ENCODE measurements around the gene ADIPOR2.
"Not testable (repeated sequence)": the region's sequence is repeated elsewhere in the genome, so short reads cannot be mapped to it uniquely, and the experiment has no call there.

Gene ADIPOR2

DNA sequence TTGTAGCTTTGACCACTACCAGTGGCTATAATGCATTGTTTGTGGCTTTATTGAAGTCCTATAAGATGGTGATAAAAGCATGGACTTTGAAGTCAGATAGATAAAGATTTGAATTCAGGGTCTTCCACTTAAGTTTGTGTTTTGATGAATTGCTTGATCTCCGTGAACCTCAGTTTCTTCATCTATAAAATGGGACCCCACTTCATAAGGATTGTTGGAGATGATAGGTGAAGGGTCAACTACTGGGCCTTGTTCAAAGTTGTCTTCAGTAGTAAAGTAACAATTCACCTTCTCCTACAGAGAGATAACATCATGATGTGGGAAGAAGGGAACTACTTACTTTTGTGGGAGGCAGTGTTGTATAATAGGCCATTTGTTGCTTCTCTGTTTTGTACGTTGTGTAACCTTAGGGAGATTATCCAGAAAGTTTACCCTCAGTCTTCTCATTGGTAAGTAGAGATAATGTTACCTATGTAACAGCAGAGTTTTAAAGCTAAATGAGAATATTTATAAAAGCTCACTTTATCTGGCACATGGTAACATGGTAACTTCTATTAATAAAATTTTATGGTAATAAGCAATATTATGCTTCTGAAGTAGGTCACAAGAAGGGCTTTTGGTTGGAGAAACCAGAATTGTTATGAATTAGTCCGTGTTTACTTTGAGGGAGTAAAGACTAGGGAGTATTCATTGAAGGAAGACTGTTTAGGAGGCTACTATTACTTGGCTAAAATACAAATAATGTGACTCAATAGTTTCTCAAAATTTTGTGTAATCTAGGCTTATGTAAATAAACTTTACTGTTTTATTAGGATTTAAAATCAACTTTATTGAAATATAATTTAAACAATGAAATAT lies 15.1 kb downstream of the ADIPOR2 start:
- no peak for DNase-seq (ENCODE audit: low read depth)
- TF ChIP-seq, protein P1, sequence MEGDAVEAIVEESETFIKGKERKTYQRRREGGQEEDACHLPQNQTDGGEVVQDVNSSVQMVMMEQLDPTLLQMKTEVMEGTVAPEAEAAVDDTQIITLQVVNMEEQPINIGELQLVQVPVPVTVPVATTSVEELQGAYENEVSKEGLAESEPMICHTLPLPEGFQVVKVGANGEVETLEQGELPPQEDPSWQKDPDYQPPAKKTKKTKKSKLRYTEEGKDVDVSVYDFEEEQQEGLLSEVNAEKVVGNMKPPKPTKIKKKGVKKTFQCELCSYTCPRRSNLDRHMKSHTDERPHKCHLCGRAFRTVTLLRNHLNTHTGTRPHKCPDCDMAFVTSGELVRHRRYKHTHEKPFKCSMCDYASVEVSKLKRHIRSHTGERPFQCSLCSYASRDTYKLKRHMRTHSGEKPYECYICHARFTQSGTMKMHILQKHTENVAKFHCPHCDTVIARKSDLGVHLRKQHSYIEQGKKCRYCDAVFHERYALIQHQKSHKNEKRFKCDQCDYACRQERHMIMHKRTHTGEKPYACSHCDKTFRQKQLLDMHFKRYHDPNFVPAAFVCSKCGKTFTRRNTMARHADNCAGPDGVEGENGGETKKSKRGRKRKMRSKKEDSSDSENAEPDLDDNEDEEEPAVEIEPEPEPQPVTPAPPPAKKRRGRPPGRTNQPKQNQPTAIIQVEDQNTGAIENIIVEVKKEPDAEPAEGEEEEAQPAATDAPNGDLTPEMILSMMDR (conservative IDR thresholded peaks at IDR 0.05; ENCODE audit: low read depth, low read length): no peak

DNA sequence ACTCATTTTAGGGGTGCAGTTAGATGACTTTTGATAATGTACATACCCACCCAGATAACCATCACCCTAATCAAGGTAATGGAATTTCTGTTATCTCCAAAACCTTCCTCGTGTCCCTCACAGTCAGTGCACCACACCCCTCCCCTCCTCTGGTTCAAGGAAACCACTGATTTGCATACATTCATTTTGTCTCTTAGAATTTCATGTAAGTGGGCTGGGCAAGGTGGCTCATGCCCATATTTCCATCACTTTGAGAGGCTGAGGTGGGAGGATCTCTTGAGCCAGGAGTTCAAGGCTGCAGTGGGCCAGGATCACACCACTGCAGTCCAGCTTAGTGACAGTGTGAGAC lies 15.7 kb downstream of the ADIPOR2 start:
- no peak overlapping the region for H3K4me3 ChIP-seq (ENCODE audit: low read length)
- TF ChIP-seq, protein P1 (conservative IDR thresholded peaks at IDR 0.05; ENCODE audit: low read depth, low read length): no peak
- no peak for DNase-seq (ENCODE audit: low read depth)

More for the DNA sequence above, 15.1 kb downstream of the ADIPOR2 start:
- no peak overlapping the region for H3K4me3 ChIP-seq (ENCODE audit: low read length)

DNA sequence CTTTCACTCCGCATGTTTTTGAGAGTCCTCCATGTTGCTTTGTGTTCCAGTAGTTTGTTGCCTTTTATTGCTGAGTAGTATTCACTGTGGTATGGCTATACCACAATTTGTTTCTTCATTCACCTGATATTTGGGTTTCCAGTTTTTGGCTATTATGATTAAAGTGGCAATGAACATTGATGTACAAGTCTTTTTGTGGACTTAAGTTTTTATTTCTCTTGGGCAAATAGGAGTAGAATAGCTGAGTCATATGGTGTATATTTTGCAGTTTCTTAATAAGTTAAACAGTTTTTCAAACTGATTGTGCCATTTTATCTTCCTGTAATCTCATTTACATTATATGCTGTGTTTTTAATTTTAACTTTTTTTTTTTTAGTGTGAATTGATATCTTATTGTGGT lies 16.2 kb downstream of the ADIPOR2 start:
- H3K4me3 ChIP-seq (ENCODE audit: low read length): no peak overlapping the region
- no peak for DNase-seq (ENCODE audit: low read depth)
- TF ChIP-seq, protein P1 (conservative IDR thresholded peaks at IDR 0.05; ENCODE audit: low read depth, low read length): no peak

DNA sequence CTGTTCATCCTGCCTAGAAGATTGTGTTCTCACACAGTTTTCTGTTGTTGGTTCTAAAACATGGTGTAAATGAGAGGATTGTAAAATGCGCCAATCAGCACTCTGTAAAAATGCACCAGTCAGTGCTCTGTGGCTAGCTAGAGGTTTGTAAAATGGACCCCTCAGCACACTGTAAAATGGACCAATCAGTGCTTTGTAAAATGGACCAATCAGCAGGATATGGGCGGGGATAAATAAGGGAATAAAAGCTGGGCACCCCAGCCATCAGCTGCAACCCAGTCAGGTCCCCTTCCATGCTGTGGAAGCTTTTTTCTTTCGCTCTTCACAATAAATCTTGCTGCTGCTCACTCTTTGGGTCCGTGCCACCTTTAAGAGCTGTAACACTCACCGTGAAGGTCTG lies 19.1 kb downstream of the ADIPOR2 start:
- not testable (repeated sequence) for DNase-seq (ENCODE audit: low read depth)

DNA sequence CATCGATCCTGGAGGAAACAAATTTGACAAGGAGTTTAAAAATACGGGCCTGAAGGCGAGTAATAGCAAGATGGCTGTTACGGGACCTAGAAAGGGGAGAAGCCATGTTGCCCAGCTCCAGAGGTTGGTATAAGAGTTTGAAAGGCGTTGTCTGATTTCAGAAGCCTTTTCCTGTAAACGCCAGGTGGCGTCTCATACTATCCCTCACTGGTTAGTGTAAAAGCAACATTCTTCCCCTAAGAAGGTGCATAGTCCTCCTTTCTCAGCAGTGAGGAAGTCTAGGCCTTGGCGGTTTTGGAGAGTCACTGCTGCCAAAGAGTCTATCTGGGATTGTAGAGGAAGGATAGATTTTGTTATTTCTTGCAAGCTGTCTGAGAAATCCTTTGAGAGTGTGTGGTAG lies 20.0 kb downstream of the ADIPOR2 start:
- not testable (repeated sequence) for DNase-seq (ENCODE audit: low read depth); H3K4me3 ChIP-seq (ENCODE audit: low read length)

More for the DNA sequence above, 19.1 kb downstream of the ADIPOR2 start:
- H3K4me3 ChIP-seq (ENCODE audit: low read length): not testable (repeated sequence)

DNA sequence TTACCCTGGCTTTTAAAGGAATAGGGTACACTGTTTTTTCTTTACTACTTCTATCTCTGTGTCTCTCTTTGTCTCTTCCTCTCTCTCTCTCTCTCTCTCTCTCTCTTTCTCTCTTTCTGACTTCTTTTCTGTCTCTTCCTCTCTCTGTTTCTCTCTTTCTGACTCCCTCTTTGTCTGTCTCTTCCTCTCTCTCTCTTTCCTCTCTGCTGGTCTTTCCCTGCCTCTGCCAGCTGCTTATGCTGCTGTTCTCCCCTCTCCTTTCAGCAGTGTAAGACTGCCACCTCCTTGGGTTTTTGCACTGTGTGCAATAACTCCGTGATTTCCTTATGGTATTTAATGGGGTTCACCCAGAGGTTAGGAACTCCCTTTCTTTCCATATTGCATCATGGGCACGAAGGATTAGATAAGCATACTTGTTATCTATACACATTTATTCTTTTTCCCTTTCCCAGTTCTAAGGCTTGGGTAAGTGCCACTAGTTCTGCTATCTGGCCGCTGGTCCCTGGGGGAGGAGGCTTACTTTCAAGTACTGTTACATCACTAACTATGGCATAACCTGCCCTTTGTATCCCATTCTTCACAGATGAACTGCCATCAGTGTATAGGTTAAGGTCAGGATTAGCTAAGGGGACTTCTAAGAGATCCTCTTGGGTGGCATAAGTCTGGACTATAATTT lies 20.8 kb downstream of the ADIPOR2 start:
- not testable (repeated sequence) for H3K4me3 ChIP-seq (ENCODE audit: low read length)
- peak; percentile 37 for DNase-seq (ENCODE audit: low read depth)

DNA sequence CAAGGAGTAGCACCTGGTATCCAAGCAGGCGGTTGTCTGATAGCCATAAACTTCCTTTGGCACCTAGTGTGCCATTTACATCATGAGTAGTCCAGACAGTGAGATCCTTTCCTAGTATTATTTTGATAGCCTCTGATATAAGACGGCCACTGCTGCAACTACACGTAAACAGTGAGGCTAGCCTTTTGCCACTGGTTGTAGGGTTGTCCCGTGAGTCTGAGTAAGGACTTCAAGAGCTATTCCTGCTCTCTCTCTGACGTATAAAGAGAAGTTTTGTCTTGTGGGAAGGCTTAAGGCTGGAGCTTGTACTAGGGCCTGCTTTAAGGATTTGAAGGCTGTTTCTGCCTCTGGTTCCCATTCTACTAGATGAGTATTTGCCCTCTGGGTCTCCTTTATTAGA lies 21.4 kb downstream of the ADIPOR2 start:
- not testable (repeated sequence) for DNase-seq (ENCODE audit: low read depth); H3K4me3 ChIP-seq (ENCODE audit: low read length)

DNA sequence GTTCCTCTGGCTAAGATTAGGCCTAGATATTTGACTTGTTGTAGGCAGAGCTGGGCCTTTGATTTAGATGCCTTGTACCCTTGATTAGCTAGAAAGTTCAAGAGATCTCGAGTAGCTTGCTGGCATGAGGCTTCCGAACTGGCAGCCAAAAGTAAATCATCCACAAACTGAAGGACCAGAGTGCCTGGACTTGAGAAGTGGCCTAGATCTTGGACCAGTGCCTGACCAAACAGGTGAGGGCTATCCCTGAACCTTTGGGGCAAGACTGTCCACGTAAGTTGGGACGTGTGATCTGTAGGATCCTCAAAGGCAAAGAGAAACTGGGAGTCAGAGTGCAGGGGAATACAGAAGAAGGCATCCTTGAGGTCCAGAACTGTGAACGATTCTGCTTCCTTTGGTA lies 22.0 kb downstream of the ADIPOR2 start:
- DNase-seq (ENCODE audit: low read depth); H3K4me3 ChIP-seq (ENCODE audit: low read length): not testable (repeated sequence)

DNA sequence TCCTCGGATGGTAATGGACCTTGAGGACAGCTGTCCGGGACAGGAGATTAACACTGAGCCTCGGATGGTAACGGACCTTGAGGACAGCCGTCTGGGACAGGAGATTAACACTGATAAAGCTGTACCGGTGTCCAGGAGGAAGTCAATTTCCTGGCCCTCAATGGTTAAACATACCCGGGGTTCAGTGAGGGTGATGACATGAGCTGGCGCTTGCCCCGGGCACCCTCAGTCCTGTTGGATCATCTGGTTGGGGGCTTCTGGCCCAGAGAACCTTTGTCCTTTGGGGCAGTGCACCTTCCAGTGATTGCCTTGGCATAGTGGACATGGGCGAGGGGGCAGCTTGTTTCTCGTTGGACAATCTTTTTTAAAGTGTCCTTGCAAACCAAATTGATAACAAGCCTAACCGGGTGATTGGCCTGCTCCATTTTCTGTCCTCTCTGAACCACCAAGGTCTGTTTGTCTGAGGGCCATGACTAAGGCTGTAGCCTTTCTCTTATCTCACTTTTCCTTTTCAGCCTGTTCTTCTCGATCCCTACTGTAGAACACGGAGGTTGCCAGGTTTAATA lies 23.0 kb downstream of the ADIPOR2 start:
- DNase-seq (ENCODE audit: low read depth); H3K4me3 ChIP-seq (ENCODE audit: low read length): not testable (repeated sequence)

DNA sequence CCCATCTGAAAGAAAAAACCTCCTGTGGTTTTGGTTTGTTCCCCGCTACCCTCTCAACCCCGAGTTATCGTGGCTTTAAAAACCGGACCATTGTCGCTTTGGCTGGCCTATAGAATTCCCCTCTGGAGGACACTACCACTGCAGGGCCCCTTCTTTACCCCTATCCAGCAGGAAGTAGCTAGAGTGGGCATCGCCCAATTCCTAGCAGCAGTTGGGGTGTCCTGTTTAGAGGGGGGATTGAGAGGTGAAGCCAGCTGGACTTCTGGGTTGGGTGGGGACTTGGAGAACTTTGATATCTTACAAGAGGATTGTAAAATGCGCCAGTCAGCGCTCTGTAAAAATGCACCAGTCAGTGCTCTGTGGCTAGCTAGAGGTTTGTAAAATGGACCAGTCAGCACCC lies 24.6 kb downstream of the ADIPOR2 start:
- H3K4me3 ChIP-seq (ENCODE audit: low read length); DNase-seq (ENCODE audit: low read depth): not testable (repeated sequence)
